ENCODE measurements around the gene ZNF275. TPM values are rescaled to one million over a fixed set of nuclear protein-coding genes. Genes with fewer than 3 reads are reported as not detected.
"Not testable (repeated sequence)": the region's sequence is repeated elsewhere in the genome, so short reads cannot be mapped to it uniquely, and the experiment has no call there.

Gene ZNF275
- total and polyA plus RNA-seq, 2 donors (not counting 1 experiment from before 2014, with no cell fraction given) = 8.8 to 17.6 TPM

DNA sequence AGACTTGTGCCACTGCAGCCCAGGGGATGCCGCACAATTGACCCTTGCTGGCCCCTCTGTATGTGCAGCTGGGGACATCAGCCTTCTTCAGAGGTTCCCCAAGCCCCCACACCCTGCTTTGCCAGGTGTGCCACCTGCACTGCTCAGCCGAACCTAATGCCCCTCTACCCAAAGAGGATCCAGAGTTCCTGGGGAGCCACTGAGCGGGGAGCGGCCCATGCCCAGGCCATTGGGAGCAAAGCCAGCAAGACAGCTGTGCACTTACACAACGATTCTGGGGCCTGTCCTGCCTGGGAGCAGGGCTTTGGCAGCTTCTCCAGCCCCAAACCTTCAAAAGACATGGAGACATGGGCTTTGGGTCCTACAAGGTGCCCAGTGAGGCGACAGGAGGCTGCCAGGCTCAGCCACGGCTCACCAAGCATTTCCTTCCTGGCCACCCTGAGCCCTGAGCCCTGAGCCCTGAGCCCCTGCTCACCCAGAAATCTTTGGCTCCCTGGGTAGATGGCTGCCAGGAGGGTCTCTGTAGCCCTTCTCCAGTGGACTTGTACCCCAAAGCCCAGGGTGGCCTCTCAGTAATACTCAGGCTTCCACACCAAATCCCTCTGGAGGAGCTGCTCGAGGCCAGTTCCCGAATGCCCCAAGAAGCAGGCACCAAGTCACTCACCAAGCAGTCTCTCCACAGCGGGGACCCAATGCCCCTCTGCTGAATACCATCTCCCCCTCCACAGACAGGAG lies 54.2 kb downstream of the ZNF275 start:
- Mint-ChIP-seq H3K4me3 (no peak overlapping the region), H3K27me3 (no peaks in the 10 kb centered on the region), H3K4me1 (no peaks in the 10 kb centered on the region), H3K9me3 (ENCODE audit: insufficient read depth) (no peaks in the 10 kb centered on the region), H3K27ac (no peak overlapping the region)
- no peak overlapping the region for H3K27ac ChIP-seq (ENCODE audit: low read length in 2 of 2)
- no peaks in the 10 kb centered on the region for H4K20me1 ChIP-seq (ENCODE audit: control insufficient read depth, insufficient read depth, low read length, poor library complexity, severe bottlenecking)
- no peak overlapping the region for H3K4me3 ChIP-seq (ENCODE audit: control extremely low read depth in 1 of 5, extremely low read depth in 1 of 5, insufficient read depth in 1 of 5, low read depth in 2 of 5, low read length in 4 of 5)
- WGBS (ENCODE audit: insufficient coverage) = 87% methylated on average over 7 of the region's 10 CpGs
- intact Hi-C loops (cut with micrococcal nuclease) = no loop called here
- no peaks in the 10 kb centered on the region for H3K9me3 ChIP-seq (ENCODE audit: control extremely low read depth in 1 of 3, control insufficient read depth in 2 of 3, insufficient read depth in 1 of 3, low read length in 2 of 3)
- H3K79me2 ChIP-seq (ENCODE audit: control insufficient read depth, insufficient read depth, low read length) = no peaks in the 10 kb centered on the region
- CTCF ChIA-PET = no interaction called here
- H3K4me1 ChIP-seq (ENCODE audit: control insufficient read depth in 2 of 2, insufficient read depth in 2 of 2, low read length in 2 of 2) = no peaks in the 10 kb centered on the region
- H3K27me3 ChIP-seq (replicated peaks in 1 of 4; ENCODE audit: control extremely low read depth in 1 of 4, control insufficient read depth in 3 of 4, insufficient read depth in 4 of 4, low read length in 3 of 4) = no peaks in the 10 kb centered on the region
- ATAC-seq (ENCODE audit: low read depth) = no peak
- H2AFZ ChIP-seq (ENCODE audit: insufficient read depth, low read depth, low read length, poor library complexity, severe bottlenecking) = no peak overlapping the region
- no peak for DNase-seq
- H3K9ac ChIP-seq (ENCODE audit: low read length) = no peak overlapping the region
- no peaks in the 10 kb centered on the region for H3K36me3 ChIP-seq (replicated peaks in 1 of 2; ENCODE audit: control extremely low read depth in 1 of 2, control insufficient read depth in 1 of 2, extremely low read depth in 1 of 2, insufficient read depth in 2 of 2, low read length in 1 of 2)
- TF ChIP-seq, protein P1, sequence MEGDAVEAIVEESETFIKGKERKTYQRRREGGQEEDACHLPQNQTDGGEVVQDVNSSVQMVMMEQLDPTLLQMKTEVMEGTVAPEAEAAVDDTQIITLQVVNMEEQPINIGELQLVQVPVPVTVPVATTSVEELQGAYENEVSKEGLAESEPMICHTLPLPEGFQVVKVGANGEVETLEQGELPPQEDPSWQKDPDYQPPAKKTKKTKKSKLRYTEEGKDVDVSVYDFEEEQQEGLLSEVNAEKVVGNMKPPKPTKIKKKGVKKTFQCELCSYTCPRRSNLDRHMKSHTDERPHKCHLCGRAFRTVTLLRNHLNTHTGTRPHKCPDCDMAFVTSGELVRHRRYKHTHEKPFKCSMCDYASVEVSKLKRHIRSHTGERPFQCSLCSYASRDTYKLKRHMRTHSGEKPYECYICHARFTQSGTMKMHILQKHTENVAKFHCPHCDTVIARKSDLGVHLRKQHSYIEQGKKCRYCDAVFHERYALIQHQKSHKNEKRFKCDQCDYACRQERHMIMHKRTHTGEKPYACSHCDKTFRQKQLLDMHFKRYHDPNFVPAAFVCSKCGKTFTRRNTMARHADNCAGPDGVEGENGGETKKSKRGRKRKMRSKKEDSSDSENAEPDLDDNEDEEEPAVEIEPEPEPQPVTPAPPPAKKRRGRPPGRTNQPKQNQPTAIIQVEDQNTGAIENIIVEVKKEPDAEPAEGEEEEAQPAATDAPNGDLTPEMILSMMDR (IDR thresholded peaks at IDR 0.05) = no peak
- no peak for TF ChIP-seq EZH2 (IDR thresholded peaks at IDR 0.05; ENCODE audit: borderline replicate concordance, insufficient read depth, low read depth, low read length, poor library complexity, severe bottlenecking)
- POLR2A ChIA-PET = no interaction called here
- no peak overlapping the region for H3K4me2 ChIP-seq (replicated peaks; ENCODE audit: low read depth, low read length, poor library complexity, severe bottlenecking)

DNA sequence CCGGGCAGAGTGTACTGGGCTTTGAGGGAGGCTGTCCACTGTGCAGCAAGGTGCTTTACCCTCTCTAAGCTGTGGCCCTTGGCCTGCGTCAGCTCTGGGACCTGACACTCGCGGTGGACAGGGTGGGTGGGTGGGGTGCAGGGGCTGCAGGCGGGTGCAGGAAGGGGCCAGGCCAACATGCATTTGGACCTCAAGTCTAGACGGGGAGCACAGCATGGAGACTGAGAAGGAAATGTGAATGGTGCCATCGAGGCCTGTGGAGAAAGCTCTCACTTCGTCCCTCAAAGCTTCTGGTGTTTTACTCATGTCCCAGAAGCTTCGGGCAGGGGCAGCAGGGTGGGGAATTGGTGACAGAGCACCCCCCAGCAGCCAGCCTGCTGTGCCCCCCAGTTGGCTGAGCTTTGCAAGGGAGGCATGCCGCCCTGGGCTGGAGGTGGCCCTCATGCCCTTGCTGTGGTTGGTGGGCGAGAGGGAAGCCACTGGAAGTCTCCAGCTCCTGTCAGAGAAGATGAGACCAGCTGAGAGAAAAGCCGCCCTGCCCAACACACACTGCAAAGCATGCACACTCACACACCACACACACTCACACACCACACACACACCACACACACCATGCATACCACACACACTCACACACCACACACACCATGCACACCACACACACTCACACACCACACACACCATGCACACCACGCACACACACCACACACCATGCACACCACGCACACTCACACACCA lies 54.9 kb downstream of the ZNF275 start:
- Mint-ChIP-seq H3K9me3 (ENCODE audit: insufficient read depth) (no peaks in the 10 kb centered on the region), H3K27ac (no peak overlapping the region), H3K4me1 (no peaks in the 10 kb centered on the region), H3K27me3 (no peaks in the 10 kb centered on the region), H3K4me3 (no peak overlapping the region)
- DNase-seq (no peak), ATAC-seq (ENCODE audit: low read depth) (no peak)
- Histone ChIP-seq H3K4me1 (ENCODE audit: control insufficient read depth in 2 of 2, insufficient read depth in 2 of 2, low read length in 2 of 2) (no peaks in the 10 kb centered on the region), H3K9ac (ENCODE audit: low read length) (no peak overlapping the region), H2AFZ (ENCODE audit: insufficient read depth, low read depth, low read length, poor library complexity, severe bottlenecking) (no peak overlapping the region), H3K27ac (ENCODE audit: low read length in 2 of 2) (no peak overlapping the region), H3K27me3 (replicated peaks in 1 of 4; ENCODE audit: control extremely low read depth in 1 of 4, control insufficient read depth in 3 of 4, insufficient read depth in 4 of 4, low read length in 3 of 4) (no peaks in the 10 kb centered on the region), H3K4me2 (replicated peaks; ENCODE audit: low read depth, low read length, poor library complexity, severe bottlenecking) (no peak overlapping the region), H4K20me1 (ENCODE audit: control insufficient read depth, insufficient read depth, low read length, poor library complexity, severe bottlenecking) (no peaks in the 10 kb centered on the region), H3K79me2 (ENCODE audit: control insufficient read depth, insufficient read depth, low read length) (no peaks in the 10 kb centered on the region), H3K4me3 (ENCODE audit: control extremely low read depth in 1 of 5, extremely low read depth in 1 of 5, insufficient read depth in 1 of 5, low read depth in 2 of 5, low read length in 4 of 5) (no peak overlapping the region), H3K9me3 (ENCODE audit: control extremely low read depth in 1 of 3, control insufficient read depth in 2 of 3, insufficient read depth in 1 of 3, low read length in 2 of 3) (no peaks in the 10 kb centered on the region), H3K36me3 (replicated peaks in 1 of 2; ENCODE audit: control extremely low read depth in 1 of 2, control insufficient read depth in 1 of 2, extremely low read depth in 1 of 2, insufficient read depth in 2 of 2, low read length in 1 of 2) (no peaks in the 10 kb centered on the region)
- CTCF ChIA-PET = no interaction called here
- 100% methylated on average over 4 of the region's 14 CpGs for WGBS (ENCODE audit: insufficient coverage)
- POLR2A ChIA-PET = no interaction called here
- intact Hi-C loops (cut with micrococcal nuclease) = no loop called here
- TF ChIP-seq, protein P1 (IDR thresholded peaks at IDR 0.05) = no peak
- no peak for TF ChIP-seq EZH2 (IDR thresholded peaks at IDR 0.05; ENCODE audit: borderline replicate concordance, insufficient read depth, low read depth, low read length, poor library complexity, severe bottlenecking)

DNA sequence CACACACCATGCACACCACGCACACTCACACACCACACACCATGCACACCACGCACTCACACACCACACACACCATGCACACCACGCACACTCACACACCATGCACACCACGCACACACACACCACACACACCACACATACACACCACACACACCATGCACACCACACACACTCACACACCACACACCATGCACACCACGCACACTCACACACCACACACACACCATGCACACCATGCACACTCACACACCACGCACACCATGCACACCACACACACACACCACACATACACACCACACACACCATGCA lies 55.5 kb downstream of the ZNF275 start:
- H3K4me1 ChIP-seq (ENCODE audit: control insufficient read depth in 2 of 2, insufficient read depth in 2 of 2, low read length in 2 of 2); H3K9me3 Mint-ChIP-seq (ENCODE audit: insufficient read depth); H3K9ac ChIP-seq (ENCODE audit: low read length); POLR2A ChIA-PET; H3K27me3 Mint-ChIP-seq; ATAC-seq (ENCODE audit: low read depth); intact Hi-C loops (cut with micrococcal nuclease); H3K27ac Mint-ChIP-seq; H3K27me3 ChIP-seq (replicated peaks in 1 of 4; ENCODE audit: control extremely low read depth in 1 of 4, control insufficient read depth in 3 of 4, insufficient read depth in 4 of 4, low read length in 3 of 4); H3K79me2 ChIP-seq (ENCODE audit: control insufficient read depth, insufficient read depth, low read length); H3K9me3 ChIP-seq (ENCODE audit: control extremely low read depth in 1 of 3, control insufficient read depth in 2 of 3, insufficient read depth in 1 of 3, low read length in 2 of 3); DNase-seq; H4K20me1 ChIP-seq (ENCODE audit: control insufficient read depth, insufficient read depth, low read length, poor library complexity, severe bottlenecking); H2AFZ ChIP-seq (ENCODE audit: insufficient read depth, low read depth, low read length, poor library complexity, severe bottlenecking); H3K27ac ChIP-seq (ENCODE audit: low read length in 2 of 2); H3K4me1 Mint-ChIP-seq; H3K4me3 Mint-ChIP-seq; H3K4me3 ChIP-seq (ENCODE audit: control extremely low read depth in 1 of 5, extremely low read depth in 1 of 5, insufficient read depth in 1 of 5, low read depth in 2 of 5, low read length in 4 of 5); H3K4me2 ChIP-seq (replicated peaks; ENCODE audit: low read depth, low read length, poor library complexity, severe bottlenecking); CTCF ChIA-PET; H3K36me3 ChIP-seq (replicated peaks in 1 of 2; ENCODE audit: control extremely low read depth in 1 of 2, control insufficient read depth in 1 of 2, extremely low read depth in 1 of 2, insufficient read depth in 2 of 2, low read length in 1 of 2): not testable (repeated sequence)
- WGBS (ENCODE audit: insufficient coverage) = 100% methylated on average over 2 of the region's 6 CpGs
